Midbrain (tissue), 1 donor: ENCODE results near the gene RSPO4.
"Not testable (repeated sequence)": the region's sequence is repeated elsewhere in the genome, so short reads cannot be mapped to it uniquely, and the experiment has no call there.

Experiments
- DNase-seq: peaks from one replicate; lab custom pipeline; 2025; lab: John Stamatoyannopoulos, UW

RSPO4 gene

GRCh38 chr20:1001911-1002681 is at the start of gene RSPO4:
TSS of gene RSPO4 (minus strand) at chr20:1002311. CDS start at chr20:1002164, 147 bp downstream.
- DNase-seq, result no peak

- DNase-seq, result no peak
Observed at GRCh38 chr20:1050440-1050839, 48.3 kb upstream of the RSPO4 start.

GRCh38 chr20:1045860-1046418 is 43.8 kb upstream of the RSPO4 start:
- no peak for DNase-seq

- DNase-seq, result no peak
Observed at GRCh38 chr20:1041845-1042390, 39.8 kb upstream of the RSPO4 start.

GRCh38 chr20:1038205-1038604 is 36.1 kb upstream of the RSPO4 start:
- no peak for DNase-seq

- DNase-seq, result no peak
Observed at GRCh38 chr20:1037039-1037438, 34.9 kb upstream of the RSPO4 start.

GRCh38 chr20:1035466-1035865 is 33.4 kb upstream of the RSPO4 start:
- DNase-seq, result no peak

GRCh38 chr20:1034415-1034789 is 32.3 kb upstream of the RSPO4 start:
- DNase-seq, result no peak

- peak; percentile 0 for DNase-seq
Observed at GRCh38 chr20:1033751-1034414, 31.8 kb upstream of the RSPO4 start.

GRCh38 chr20:1029980-1030379 is 27.9 kb upstream of the RSPO4 start:
- DNase-seq, result no peak

GRCh38 chr20:1026214-1026613 is 24.1 kb upstream of the RSPO4 start:
- DNase-seq, result not testable (repeated sequence)

GRCh38 chr20:1022871-1023270 is 20.8 kb upstream of the RSPO4 start:
- DNase-seq, result no peak

- no peak for DNase-seq
Observed at GRCh38 chr20:1020614-1021013, 18.5 kb upstream of the RSPO4 start.

GRCh38 chr20:1019344-1019743 is 17.2 kb upstream of the RSPO4 start:
- DNase-seq, result no peak

- DNase-seq, result no peak
Observed at GRCh38 chr20:1017677-1018076, 15.6 kb upstream of the RSPO4 start.

- DNase-seq, result no peak
Observed at GRCh38 chr20:1015181-1015580, 13.1 kb upstream of the RSPO4 start.

GRCh38 chr20:1014471-1014870 is 12.4 kb upstream of the RSPO4 start:
- no peak for DNase-seq

- DNase-seq, result no peak
Observed at GRCh38 chr20:1013566-1014340, 11.6 kb upstream of the RSPO4 start.

GRCh38 chr20:1012359-1013168 is 10.5 kb upstream of the RSPO4 start:
- DNase-seq, result no peak

GRCh38 chr20:1010659-1011058 is 8.5 kb upstream of the RSPO4 start:
- DNase-seq, result no peak

- DNase-seq, result no peak
Observed at GRCh38 chr20:1005452-1006027, 3.4 kb upstream of the RSPO4 start.
